Stimulated activated naive CD8-positive, alpha-beta T cell treated with anti-CD3 and anti-CD28 coated beads, Interleukin-15, Interleukin-2, amounts not matched to agents 100 ng/mL and 50 ng/mL, for 24 hours (primary cell): ENCODE data around the gene PHLDB2.
A peak's percentile ranks its signal among the peaks of the same experiment; 100 is the strongest.

Experiments
- H3K27ac Mint-ChIP-seq: one replicate; pipeline ENCODE4 v1.8.0; 2021; ENCODE audit warnings: mild to moderate bottlenecking, mixed read lengths
- H3K27me3 Mint-ChIP-seq: one replicate; pipeline ENCODE4 v1.8.0; 2021; ENCODE audit warnings: mixed read lengths
- H3K36me3 Mint-ChIP-seq: one replicate; pipeline ENCODE4 v1.8.0; 2021; ENCODE audit warnings: low read depth, mixed read lengths
- H3K4me1 Mint-ChIP-seq: one replicate; pipeline ENCODE4 v1.8.0; 2021; ENCODE audit warnings: low read depth, mixed read lengths
- H3K4me3 Mint-ChIP-seq: one replicate; pipeline ENCODE4 v1.8.0; 2021; ENCODE audit warnings: mild to moderate bottlenecking, mixed read lengths
- H3K9me3 Mint-ChIP-seq: one replicate; pipeline ENCODE4 v1.8.0; 2021; ENCODE audit warnings: mixed read lengths

Gene PHLDB2

GRCh38 chr3:111829023-111829422 is 30.0 kb upstream of the PHLDB2 start:
- no peaks in the 10 kb centered on the region for H3K9me3 Mint-ChIP-seq
- no peak overlapping the region for H3K4me3 Mint-ChIP-seq
- H3K27ac Mint-ChIP-seq: no peak overlapping the region
- peaks cover 13% of the 10 kb centered on the region for H3K4me1 Mint-ChIP-seq
- no peaks in the 10 kb centered on the region for H3K36me3 Mint-ChIP-seq
- H3K27me3 Mint-ChIP-seq: no peaks in the 10 kb centered on the region

DNA sequence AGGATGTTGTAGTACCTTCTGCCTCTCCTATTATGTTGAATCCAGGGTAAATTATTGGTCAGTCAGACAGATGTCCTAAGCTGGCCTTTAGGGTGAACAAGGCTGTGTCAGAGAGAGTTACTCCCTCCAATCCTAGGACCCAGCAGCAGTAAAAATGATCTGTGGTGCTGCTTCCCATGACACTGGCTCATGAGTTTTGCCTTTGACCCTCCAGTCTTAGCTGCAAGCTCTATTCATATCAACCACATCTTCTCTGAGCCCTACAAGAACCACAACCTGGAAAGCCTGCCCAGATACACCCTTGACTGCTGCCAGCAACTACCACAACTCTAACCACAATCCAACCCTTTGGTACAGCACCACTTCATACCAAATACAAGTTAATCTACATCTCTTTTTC is 27.2 kb upstream of the PHLDB2 start:
- Mint-ChIP-seq H3K4me1 (peaks cover 9% of the 10 kb centered on the region), H3K27me3 (no peaks in the 10 kb centered on the region), H3K27ac (peak overlapping the region; percentile 32), H3K4me3 (no peak overlapping the region), H3K9me3 (no peaks in the 10 kb centered on the region), H3K36me3 (no peaks in the 10 kb centered on the region)

DNA sequence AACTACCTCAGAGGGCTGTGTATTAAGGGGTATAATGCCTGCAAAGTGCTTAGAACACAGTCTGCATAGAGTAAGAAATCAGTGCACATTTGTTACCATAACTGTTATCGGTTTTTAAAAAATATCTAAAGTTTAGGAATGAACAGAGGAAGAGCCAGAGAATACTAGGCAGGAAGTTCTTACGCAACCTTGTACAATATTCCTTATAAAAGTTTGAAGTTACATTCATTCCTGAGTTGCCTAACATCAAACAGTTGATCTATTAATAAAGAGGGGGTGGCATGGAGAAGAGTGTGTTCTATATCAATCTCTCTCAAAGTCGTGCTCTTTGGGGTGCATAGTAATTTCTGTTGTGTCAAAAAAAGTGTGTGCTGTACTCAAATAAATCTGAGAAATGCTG is 22.0 kb upstream of the PHLDB2 start:
- no peak overlapping the region for H3K27ac Mint-ChIP-seq

GRCh38 chr3:111838133-111838532 is 20.9 kb upstream of the PHLDB2 start:
- Mint-ChIP-seq H3K9me3 (no peaks in the 10 kb centered on the region), H3K4me1 (no peaks in the 10 kb centered on the region), H3K4me3 (no peak overlapping the region), H3K36me3 (no peaks in the 10 kb centered on the region), H3K27me3 (no peaks in the 10 kb centered on the region), H3K27ac (no peak overlapping the region)

More for the DNA sequence above, 22.0 kb upstream of the PHLDB2 start:
- H3K36me3 Mint-ChIP-seq: no peaks in the 10 kb centered on the region
- H3K4me1 Mint-ChIP-seq: peaks cover under 1% of the 10 kb centered on the region
- H3K27me3 Mint-ChIP-seq: no peaks in the 10 kb centered on the region
- H3K4me3 Mint-ChIP-seq: no peak overlapping the region
- H3K9me3 Mint-ChIP-seq: no peaks in the 10 kb centered on the region

- H3K4me3 Mint-ChIP-seq: no peak overlapping the region
- peaks cover 9% of the 10 kb centered on the region for H3K27me3 Mint-ChIP-seq
- H3K36me3 Mint-ChIP-seq: no peaks in the 10 kb centered on the region
- H3K4me1 Mint-ChIP-seq: no peaks in the 10 kb centered on the region
- no peak overlapping the region for H3K27ac Mint-ChIP-seq
- H3K9me3 Mint-ChIP-seq: no peaks in the 10 kb centered on the region
Observed at GRCh38 chr3:111846039-111846438, 13.0 kb upstream of the PHLDB2 start.

DNA sequence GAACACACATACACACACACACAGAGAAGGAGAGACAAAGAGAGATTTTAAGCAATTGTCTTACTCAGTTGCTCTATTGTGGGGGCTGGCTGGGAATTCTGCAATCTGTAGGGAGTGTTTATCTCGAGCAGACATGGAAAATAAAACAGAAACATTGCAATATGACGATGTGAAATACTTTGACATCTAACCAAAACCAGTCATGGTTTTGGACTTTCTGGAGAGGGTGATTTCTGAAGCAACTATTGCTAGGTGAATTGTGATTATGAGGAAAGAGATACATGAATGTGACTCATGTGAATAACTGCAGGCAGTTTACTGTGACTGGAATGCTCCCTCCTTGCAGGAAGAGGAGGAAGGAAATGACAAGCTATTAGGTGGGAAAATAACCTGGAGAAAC is 12.3 kb upstream of the PHLDB2 start:
- Mint-ChIP-seq H3K4me3 (no peak overlapping the region), H3K27me3 (peaks cover 9% of the 10 kb centered on the region), H3K4me1 (peaks cover 7% of the 10 kb centered on the region), H3K27ac (no peak overlapping the region), H3K36me3 (no peaks in the 10 kb centered on the region), H3K9me3 (no peaks in the 10 kb centered on the region)

- Mint-ChIP-seq H3K27ac (no peak overlapping the region), H3K9me3 (no peaks in the 10 kb centered on the region), H3K4me3 (no peak overlapping the region), H3K27me3 (peaks cover 9% of the 10 kb centered on the region), H3K36me3 (no peaks in the 10 kb centered on the region), H3K4me1 (peaks cover 9% of the 10 kb centered on the region)
Observed at GRCh38 chr3:111848283-111848682, 10.8 kb upstream of the PHLDB2 start.

DNA sequence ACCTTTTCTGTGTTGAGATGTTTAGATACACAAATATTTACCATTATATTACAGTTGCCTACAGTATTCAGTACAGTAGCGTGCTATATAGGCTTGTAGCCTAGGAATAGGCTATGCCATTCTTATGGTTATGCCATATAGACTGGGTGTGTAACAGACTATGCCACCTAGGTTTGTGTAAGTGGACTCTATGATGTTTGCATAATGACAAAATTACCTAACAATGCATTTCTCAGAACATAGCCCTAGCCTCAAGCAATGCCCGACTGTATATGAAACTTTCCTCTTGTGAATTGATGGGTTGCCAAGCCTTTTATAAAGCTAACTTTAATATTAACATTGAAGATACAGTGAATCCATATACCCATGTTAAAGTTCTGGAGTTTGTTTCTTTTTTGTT is 10.3 kb upstream of the PHLDB2 start:
- H3K27me3 Mint-ChIP-seq: peaks cover 9% of the 10 kb centered on the region
- H3K9me3 Mint-ChIP-seq: no peaks in the 10 kb centered on the region
- no peaks in the 10 kb centered on the region for H3K36me3 Mint-ChIP-seq
- no peak overlapping the region for H3K27ac Mint-ChIP-seq
- peaks cover 9% of the 10 kb centered on the region for H3K4me1 Mint-ChIP-seq
- H3K4me3 Mint-ChIP-seq: no peak overlapping the region

- H3K27ac Mint-ChIP-seq: no peak overlapping the region
- peaks cover 9% of the 10 kb centered on the region for H3K4me1 Mint-ChIP-seq
- H3K36me3 Mint-ChIP-seq: no peaks in the 10 kb centered on the region
- no peak overlapping the region for H3K4me3 Mint-ChIP-seq
- H3K9me3 Mint-ChIP-seq: no peaks in the 10 kb centered on the region
- H3K27me3 Mint-ChIP-seq: no peaks in the 10 kb centered on the region
Observed at GRCh38 chr3:111850537-111850936, 8.5 kb upstream of the PHLDB2 start.

DNA sequence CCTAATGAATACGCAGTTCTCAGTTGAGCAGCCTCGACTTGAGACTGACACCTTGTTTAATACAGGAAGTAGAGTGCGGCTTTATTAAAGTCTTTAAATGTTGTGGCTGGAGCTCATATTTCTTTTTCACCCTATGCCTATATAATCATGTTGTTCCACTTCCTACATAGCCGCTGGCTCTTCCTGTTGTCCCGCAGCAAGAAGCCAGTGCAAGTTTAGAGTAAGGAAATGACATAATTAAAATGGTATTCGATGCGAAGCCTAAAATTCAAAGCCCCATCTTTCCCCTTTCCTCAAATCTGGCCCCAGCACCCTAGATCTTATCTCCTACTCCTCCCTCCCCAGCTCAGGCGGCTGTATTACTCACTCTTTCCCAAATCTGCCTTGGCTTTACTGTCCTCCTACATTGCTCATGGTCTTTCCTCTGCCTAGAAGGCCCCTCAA is 7.5 kb upstream of the PHLDB2 start:
- Mint-ChIP-seq H3K27me3 (no peaks in the 10 kb centered on the region), H3K36me3 (no peaks in the 10 kb centered on the region)

GRCh38 chr3:111852540-111852939 is 6.5 kb upstream of the PHLDB2 start:
- no peaks in the 10 kb centered on the region for H3K36me3 Mint-ChIP-seq
- H3K27me3 Mint-ChIP-seq: peaks cover 9% of the 10 kb centered on the region
- H3K4me1 Mint-ChIP-seq: peaks cover 9% of the 10 kb centered on the region
- H3K4me3 Mint-ChIP-seq: no peak overlapping the region
- H3K9me3 Mint-ChIP-seq: no peaks in the 10 kb centered on the region
- H3K27ac Mint-ChIP-seq: no peak overlapping the region

More for the DNA sequence above, 7.5 kb upstream of the PHLDB2 start:
- H3K27ac Mint-ChIP-seq: no peak overlapping the region
- H3K9me3 Mint-ChIP-seq: no peaks in the 10 kb centered on the region
- peaks cover 9% of the 10 kb centered on the region for H3K4me1 Mint-ChIP-seq
- no peak overlapping the region for H3K4me3 Mint-ChIP-seq

GRCh38 chr3:111853068-111853467 is 6.0 kb upstream of the PHLDB2 start:
- peaks cover 9% of the 10 kb centered on the region for H3K4me1 Mint-ChIP-seq
- H3K27me3 Mint-ChIP-seq: peaks cover 14% of the 10 kb centered on the region
- H3K4me3 Mint-ChIP-seq: no peak overlapping the region
- no peaks in the 10 kb centered on the region for H3K36me3 Mint-ChIP-seq
- no peak overlapping the region for H3K27ac Mint-ChIP-seq
- no peaks in the 10 kb centered on the region for H3K9me3 Mint-ChIP-seq

DNA sequence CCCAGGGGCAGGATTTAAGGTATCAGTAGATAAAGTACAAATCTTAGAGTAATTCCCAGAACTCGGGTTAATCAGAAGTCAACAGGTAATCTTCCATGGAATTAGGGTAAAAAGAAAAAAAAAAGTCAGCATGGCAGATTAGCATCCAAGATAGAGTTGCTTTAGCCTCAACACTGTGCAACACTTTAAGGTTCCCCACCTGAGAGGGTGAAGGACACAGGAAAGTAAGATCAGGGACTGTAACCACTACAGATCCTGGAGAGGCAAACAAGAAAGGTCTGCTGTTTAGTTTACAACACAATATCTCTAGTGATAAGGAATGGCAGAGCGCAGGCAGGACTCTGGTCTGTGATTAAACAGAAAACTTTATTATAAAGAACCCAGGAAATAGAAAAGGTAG is 4.1 kb upstream of the PHLDB2 start:
- H3K4me1 Mint-ChIP-seq: peaks cover 17% of the 10 kb centered on the region
- no peak overlapping the region for H3K27ac Mint-ChIP-seq
- no peaks in the 10 kb centered on the region for H3K36me3 Mint-ChIP-seq
- peaks cover 23% of the 10 kb centered on the region for H3K27me3 Mint-ChIP-seq
- H3K9me3 Mint-ChIP-seq: no peaks in the 10 kb centered on the region
- no peak overlapping the region for H3K4me3 Mint-ChIP-seq

GRCh38 chr3:111856501-111856900 is 2.6 kb upstream of the PHLDB2 start:
- Mint-ChIP-seq H3K4me3 (no peak overlapping the region), H3K4me1 (peaks cover 17% of the 10 kb centered on the region), H3K36me3 (no peaks in the 10 kb centered on the region), H3K27me3 (peaks cover 33% of the 10 kb centered on the region), H3K27ac (no peak overlapping the region), H3K9me3 (no peaks in the 10 kb centered on the region)

DNA sequence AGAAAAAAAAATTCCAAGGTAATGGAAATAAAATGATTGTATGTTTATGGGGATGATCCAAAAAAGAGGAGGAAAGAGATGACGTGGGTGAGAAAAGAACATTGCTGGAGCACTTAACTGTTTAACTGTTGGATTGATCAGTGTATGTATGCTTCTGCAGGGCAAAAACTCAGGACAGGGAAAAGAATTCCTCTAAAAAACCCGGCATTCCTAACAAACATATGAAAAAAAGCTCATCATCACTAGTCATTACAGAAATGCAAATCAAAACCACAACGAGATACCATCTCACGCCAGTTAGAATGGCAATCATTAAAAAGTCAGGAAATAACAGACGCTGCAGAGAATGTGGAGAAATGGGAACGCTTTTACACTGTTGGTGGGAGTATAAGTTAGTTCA is 1.6 kb upstream of the PHLDB2 start:
- Mint-ChIP-seq H3K36me3 (no peaks in the 10 kb centered on the region), H3K27me3 (peaks cover 35% of the 10 kb centered on the region), H3K4me3 (no peak overlapping the region), H3K4me1 (peaks cover 12% of the 10 kb centered on the region), H3K27ac (no peak overlapping the region), H3K9me3 (no peaks in the 10 kb centered on the region)

DNA sequence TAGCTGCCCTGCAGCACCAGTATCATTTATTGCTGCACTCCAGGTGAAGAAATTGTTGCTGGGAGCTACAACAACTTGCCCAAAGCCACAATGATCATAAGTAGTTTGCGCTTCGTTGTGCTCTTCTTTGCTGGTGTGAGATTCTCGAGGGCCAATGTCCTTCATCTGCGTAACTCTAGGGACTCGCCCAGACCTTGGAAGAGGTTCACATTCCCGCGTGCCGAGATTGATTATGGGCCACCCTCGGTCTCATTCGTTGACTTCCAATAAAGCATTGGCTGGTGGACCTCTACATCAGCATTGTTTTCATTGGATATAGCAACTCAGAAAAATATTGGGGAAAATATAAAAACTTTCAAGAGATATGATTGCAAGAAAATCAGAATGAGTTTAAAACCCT is 423 bp upstream of the PHLDB2 start:
- Mint-ChIP-seq H3K27ac (no peak overlapping the region), H3K36me3 (no peaks in the 10 kb centered on the region), H3K4me3 (peak overlapping the region; percentile 90), H3K4me1 (peaks cover 12% of the 10 kb centered on the region), H3K27me3 (peaks cover 35% of the 10 kb centered on the region), H3K9me3 (no peaks in the 10 kb centered on the region)
